ENCODE measurements around the gene ZNF700.
"Not testable (repeated sequence)": the region's sequence is repeated elsewhere in the genome, so short reads cannot be mapped to it uniquely, and the experiment has no call there.

ZNF700 gene

GRCh38 chr19:11986754-11987153 is 61.8 kb downstream of the ZNF700 start:
- H3K4me3 ChIP-seq (ENCODE audit: low read length): no peak overlapping the region
- no peak for DNase-seq (ENCODE audit: low read depth)
- no peak for TF ChIP-seq CTCF (conservative IDR thresholded peaks at IDR 0.05; ENCODE audit: low read depth, low read length)

- DNase-seq (ENCODE audit: low read depth): peak; percentile 79
- no peak for TF ChIP-seq CTCF (conservative IDR thresholded peaks at IDR 0.05; ENCODE audit: low read depth, low read length)
- H3K4me3 ChIP-seq (ENCODE audit: low read length): peak overlapping the region; percentile 92
Measured at GRCh38 chr19:11987405-11988281, 62.7 kb downstream of the ZNF700 start.

- no peak overlapping the region for H3K4me3 ChIP-seq (ENCODE audit: low read length)
- DNase-seq (ENCODE audit: low read depth): no peak
- no peak for TF ChIP-seq CTCF (conservative IDR thresholded peaks at IDR 0.05; ENCODE audit: low read depth, low read length)
Measured at GRCh38 chr19:11989112-11989456, 64.2 kb downstream of the ZNF700 start.

- H3K4me3 ChIP-seq (ENCODE audit: low read length); DNase-seq (ENCODE audit: low read depth): not testable (repeated sequence)
Measured at GRCh38 chr19:11991921-11992320, 67.0 kb downstream of the ZNF700 start.

GRCh38 chr19:11995174-11995573 is 70.3 kb downstream of the ZNF700 start:
- DNase-seq (ENCODE audit: low read depth): no peak
- no peak overlapping the region for H3K4me3 ChIP-seq (ENCODE audit: low read length)
- no peak for TF ChIP-seq CTCF (conservative IDR thresholded peaks at IDR 0.05; ENCODE audit: low read depth, low read length)

Measured in retinal pigment epithelial cell (primary cell).